ENCODE results near the gene CBX2. TPM values are rescaled to one million over a fixed set of nuclear protein-coding genes. Genes with fewer than 3 reads are reported as not detected.

The CBX2 gene
- total RNA-seq, 1 experiment from 2014 or later: 28.3 TPM

GRCh38 chr17:79790805-79791734, 13.1 kb downstream of the CBX2 start:
- POLR2A ChIA-PET: no interaction called here
- CTCF ChIA-PET: interaction anchor here (1.3 to 2.7 kb wide), 2 partner anchors 48 to 49 kb away, joined by 3 to 10 read pairs; partner anchors contain the start of gene CBX4

More at GRCh38 chr17:79790805-79791734, 13.1 kb downstream of the CBX2 start:
- H3K79me2 ChIP-seq (ENCODE audit: insufficient read depth, low read length): peaks cover 12% of the 10 kb centered on the region; the same call in 1 of the 2 replicates
- ATAC-seq: no peak
- H4K20me1 ChIP-seq (ENCODE audit: insufficient read depth): no peaks in the 10 kb centered on the region
- no peaks in the 10 kb centered on the region for H3K27me3 ChIP-seq (ENCODE audit: insufficient read depth, low read length)
- no peak for DNase-seq (ENCODE audit: low read depth, low spot score)
- no peak overlapping the region for H2AFZ ChIP-seq (ENCODE audit: low read depth, low read length, poor library complexity, severe bottlenecking)
- TF ChIP-seq MAX (IDR thresholded peaks at IDR 0.05): no peak
- TF ChIP-seq REST (IDR thresholded peaks at IDR 0.05; ENCODE audit: low read depth): no peak
- no TSS peak for BruUV-seq (replicated peaks)
- H3K4me1 ChIP-seq (ENCODE audit: control insufficient read depth in 1 of 2, insufficient read depth in 2 of 2, low read length in 2 of 2): peaks cover 23 to 37% of the 10 kb centered on the region in 2 experiments
- no peak overlapping the region for H3K4me2 ChIP-seq (ENCODE audit: low read length)
- RAD21 ChIA-PET (ENCODE audit: low non-redundant PET in 1 of 2, low total read pairs in 2 of 2, uncharacterized antibody in 2 of 2, unreplicated experiment in 2 of 2): interaction anchor here in 1 of 2 experiments (1.6 kb wide), 1 partner anchor 124 kb away, joined by 3 read pairs; no protein-coding TSS in a partner anchor
- no peaks in the 10 kb centered on the region for H3K9me2 ChIP-seq (ENCODE audit: insufficient read depth)
- H3K9ac ChIP-seq (ENCODE audit: low read length): no peak overlapping the region
- intact Hi-C loops (cut with micrococcal nuclease): loop anchor here (1.0 to 2.0 kb wide), 3 partner anchors 44 to 200 kb away; no protein-coding TSS in a partner anchor
- no peaks in the 10 kb centered on the region for H3K9me3 ChIP-seq (ENCODE audit: control insufficient read depth in 1 of 2, insufficient read depth in 1 of 2, low read depth in 1 of 2, low read length in 2 of 2)
- peaks cover 10 to 18% of the 10 kb centered on the region in 2 experiments; a peak in 2 of 4 replicates for H3K36me3 ChIP-seq (ENCODE audit: control insufficient read depth in 1 of 2, insufficient read depth in 2 of 2, low read length in 2 of 2)
- no peak overlapping the region for H3K4me3 ChIP-seq (replicated peaks in 1 of 2; ENCODE audit: low read depth in 1 of 2, low read length in 2 of 2)
- no peak overlapping the region; the same call in 1 of the 2 replicates for H3K27ac ChIP-seq (ENCODE audit: low read depth, low read length)
